H9 (cell line): ENCODE data around the gene MEF2C. TPM values are rescaled to one million over a fixed set of nuclear protein-coding genes. Genes with fewer than 3 reads are reported as not detected.

Experiments used
- DNase-seq: peaks from one replicate; pipeline ENCODE4 v3.0.0-alpha.2; 2017
- H2AFZ ChIP-seq: one replicate; pipeline ENCODE4 v1.6.1; 2013; ENCODE audit warnings: mild to moderate bottlenecking, low read length, control low read depth, moderate library complexity
- H2AK5ac ChIP-seq: 2 replicates; pipeline ENCODE4 v1.6.1; 2013; ENCODE audit warnings: low read length, control low read depth, mixed read lengths; ENCODE audit not compliant: insufficient read length
- H2BK120ac ChIP-seq: one replicate; pipeline ENCODE4 v1.6.1; 2013; ENCODE audit warnings: low read depth, mild to moderate bottlenecking, low read length, control low read depth, inconsistent platforms; ENCODE audit not compliant: poor library complexity, severe bottlenecking
- H2BK12ac ChIP-seq: 2 replicates; pipeline ENCODE4 v1.6.1; 2013; ENCODE audit warnings: low read length, control low read depth, mixed read lengths, low read depth; ENCODE audit not compliant: insufficient read length
- H2BK15ac ChIP-seq: 2 replicates; pipeline ENCODE4 v1.6.1; 2013; ENCODE audit warnings: low read depth, low read length, control low read depth
- H2BK20ac ChIP-seq: one replicate; pipeline ENCODE4 v1.6.1; 2013; ENCODE audit warnings: low read depth, mild to moderate bottlenecking, low read length, control low read depth, inconsistent platforms; ENCODE audit not compliant: poor library complexity, severe bottlenecking
- H2BK5ac ChIP-seq: 2 replicates; pipeline ENCODE4 v1.6.1; 2013; ENCODE audit warnings: low read length, control low read depth, mixed read lengths; ENCODE audit not compliant: insufficient read length
- H3K14ac ChIP-seq: 2 replicates; pipeline ENCODE4 v1.6.1; 2013; ENCODE audit warnings: low read length, control low read depth; ENCODE audit not compliant: insufficient read depth
- H3K18ac ChIP-seq: 2 replicates; pipeline ENCODE4 v1.6.1; 2013; ENCODE audit warnings: low read depth, mild to moderate bottlenecking, mixed read lengths, low read length, control low read depth; ENCODE audit not compliant: insufficient read length
- H3K23ac ChIP-seq: 2 replicates; pipeline ENCODE4 v1.6.1; 2013; ENCODE audit warnings: low read length, control low read depth, mixed read lengths, low read depth; ENCODE audit not compliant: insufficient read length
- H3K23me2 ChIP-seq: 2 replicates; pipeline ENCODE4 v1.6.1; 2013; ENCODE audit warnings: low read depth, mild to moderate bottlenecking, mixed read lengths, low read length, control low read depth; ENCODE audit not compliant: insufficient read length, poor library complexity, severe bottlenecking
- H3K27ac ChIP-seq: 2 replicates; pipeline ENCODE4 v1.5.1; 2013; ENCODE audit warnings: low read length, control low read depth, mixed read lengths, low read depth; ENCODE audit not compliant: insufficient read length
- H3K27me3 ChIP-seq: 2 replicates; pipeline ENCODE4 v1.6.1; 2013; ENCODE audit warnings: low read length, control low read depth, inconsistent platforms; ENCODE audit not compliant: insufficient read depth
- H3K4ac ChIP-seq: 2 replicates; pipeline ENCODE4 v1.6.1; 2013; ENCODE audit warnings: low read depth, mild to moderate bottlenecking, control low read depth, inconsistent platforms, low read length, moderate library complexity
- H3K4me1 ChIP-seq: 2 replicates; pipeline ENCODE4 v1.6.1; 2013; ENCODE audit warnings: low read length, control low read depth, inconsistent platforms; ENCODE audit not compliant: insufficient read depth
- H3K4me2 ChIP-seq: 2 replicates; pipeline ENCODE4 v1.6.1; 2013; ENCODE audit warnings: low read length, control low read depth, mixed read lengths; ENCODE audit not compliant: insufficient read length, insufficient read depth
- H3K56ac ChIP-seq: 2 replicates; pipeline ENCODE4 v1.6.1; 2013; ENCODE audit warnings: low read depth, mild to moderate bottlenecking, mixed read lengths, low read length, control low read depth; ENCODE audit not compliant: insufficient read length
- H3K79me1 ChIP-seq: 2 replicates; pipeline ENCODE4 v1.6.1; 2013; ENCODE audit warnings: low read depth, mild to moderate bottlenecking, moderate library complexity, low read length, control low read depth, inconsistent platforms; ENCODE audit not compliant: insufficient read depth, poor library complexity, severe bottlenecking
- H3K79me2 ChIP-seq: 2 replicates; pipeline ENCODE4 v1.6.1; 2013; ENCODE audit warnings: low read length, control low read depth, inconsistent platforms; ENCODE audit not compliant: insufficient read depth
- H3K9ac ChIP-seq: 2 replicates; pipeline ENCODE4 v1.6.1; 2013; ENCODE audit warnings: low read length, control low read depth, mixed read lengths; ENCODE audit not compliant: insufficient read length; ENCODE audit errors: extremely low read depth
- H3K9me3 ChIP-seq: one replicate; pipeline ENCODE4 v1.6.1; 2013; ENCODE audit warnings: low read depth, low read length, inconsistent platforms; ENCODE audit not compliant: control insufficient read depth
- H3T11ph ChIP-seq: one replicate; pipeline ENCODE4 v1.6.1; 2013; ENCODE audit warnings: mild to moderate bottlenecking, low read length, control low read depth, inconsistent platforms
- H4K20me1 ChIP-seq: one replicate; pipeline ENCODE4 v1.6.1; 2013; ENCODE audit not compliant: control insufficient read depth, insufficient read length, insufficient read depth
- H4K5ac ChIP-seq: 2 replicates; pipeline ENCODE4 v1.6.1; 2013; ENCODE audit warnings: low read depth, mild to moderate bottlenecking, mixed read lengths, low read length, control low read depth; ENCODE audit not compliant: insufficient read length
- H4K8ac ChIP-seq: replicated peaks from 2 replicates; pipeline ENCODE4 v1.6.1; 2013; ENCODE audit warnings: low read length, control low read depth, mixed read lengths, low read depth; ENCODE audit not compliant: insufficient read length
- H4K91ac ChIP-seq: 2 replicates; pipeline ENCODE4 v1.6.1; 2013; ENCODE audit warnings: low read depth, mild to moderate bottlenecking, moderate library complexity, mixed read lengths, low read length, control low read depth; ENCODE audit not compliant: insufficient read length
- H3K27ac Mint-ChIP-seq, 3 experiments: 2 replicates in 2 of 3; 3 replicates in 1 of 3; pipeline ENCODE4 v1.8.0; 2020 to 2021; ENCODE audit warnings: mixed read lengths in 3 of 3, mild to moderate bottlenecking in 1 of 3, moderate library complexity in 1 of 3
- H3K27me3 Mint-ChIP-seq: 2 replicates; pipeline ENCODE4 v1.8.0; 2021; ENCODE audit warnings: low read depth, mild to moderate bottlenecking, moderate library complexity, mixed read lengths
- H3K36me3 Mint-ChIP-seq, 3 experiments: 2 replicates in 2 of 3; 3 replicates in 1 of 3; pipeline ENCODE4 v1.8.0; 2020 to 2021; ENCODE audit warnings: low read depth in 3 of 3, mixed read lengths in 3 of 3; ENCODE audit not compliant: insufficient read depth in 1 of 3
- H3K4me1 Mint-ChIP-seq, 2 experiments: 2 replicates each; pipeline ENCODE4 v1.8.0; 2020; ENCODE audit warnings: mixed read lengths in 2 of 2
- H3K4me3 Mint-ChIP-seq, 2 experiments: 2 replicates in 1 of 2; 3 replicates in 1 of 2; pipeline ENCODE4 v1.8.0; 2020 to 2021; ENCODE audit warnings: mild to moderate bottlenecking in 2 of 2, mixed read lengths in 2 of 2, moderate library complexity in 1 of 2
- H3K9me3 Mint-ChIP-seq, 2 experiments: 2 replicates in 1 of 2; 3 replicates in 1 of 2; pipeline ENCODE4 v1.8.0; 2020; ENCODE audit warnings: mild to moderate bottlenecking in 2 of 2, mixed read lengths in 2 of 2, moderate library complexity in 1 of 2
- CTCF ChIP-seq: fragments of 200-600 bp; sonication (generic); conservative IDR thresholded peaks from 3 replicates; pipeline ENCODE4 v1.8.0; 2021; ENCODE audit warnings: antibody characterized with exemption, mild to moderate bottlenecking
- WGBS: extraction: QIAGEN DNeasy Blood & Tissue Kit; methylation state at CpG from one replicate; pipeline ENCODE4 v1.1.7; 2013; ENCODE audit warnings: missing lambda C conversion rate, low lambda C conversion rate, mixed read lengths; ENCODE audit not compliant: insufficient read length; ENCODE audit errors: extremely low coverage; 5-methylcytosine and 5-hydroxymethylcytosine counted together
- total RNA-seq: library from RNA; stranded (reverse); gene quantifications from 2 replicates; pipeline ENCODE4 v1.2.1, GENCODE V29; 2021

Gene MEF2C
- total RNA-seq, 1 experiment from 2014 or later = 0.11 TPM

- no CpG with 5 or more reads among the region's 14 CpGs for WGBS
- Histone ChIP-seq H3K27ac (no peak overlapping the region), H2BK5ac (no peak overlapping the region), H2BK15ac (no peak overlapping the region), H2BK120ac (no peak overlapping the region), H3K27me3 (peaks cover 79% of the 10 kb centered on the region), H4K8ac (no peak overlapping the region), H4K20me1 (no peaks in the 10 kb centered on the region), H3K79me1 (no peaks in the 10 kb centered on the region), H2BK12ac (no peak overlapping the region), H2AFZ (no peak overlapping the region), H3K4me2 (peak overlapping the region; percentile 58), H3K18ac (no peak overlapping the region), H3K23ac (no peak overlapping the region), H3K56ac (no peak overlapping the region), H3T11ph (no peak overlapping the region), H3K14ac (no peak overlapping the region), H3K9me3 (no peaks in the 10 kb centered on the region), H3K23me2 (peaks cover 26% of the 10 kb centered on the region), H3K4ac (no peak overlapping the region), H3K9ac (no peak overlapping the region), H3K79me2 (no peaks in the 10 kb centered on the region), H2AK5ac (no peak overlapping the region), H2BK20ac (no peak overlapping the region), H3K4me1 (0 out of 2 replicates have a peak, but pooled peaks cover 2% of the 10 kb centered on the region), H4K91ac (no peak overlapping the region), H4K5ac (no peak overlapping the region)
- H3K27ac Mint-ChIP-seq = no peak overlapping the region
- no peak for DNase-seq
- H3K27me3 Mint-ChIP-seq = peaks cover 98% of the 10 kb centered on the region
- no peaks in the 10 kb centered on the region for H3K36me3 Mint-ChIP-seq
- H3K4me1 Mint-ChIP-seq = peaks cover 41 to 62% of the 10 kb centered on the region in 2 experiments
- H3K9me3 Mint-ChIP-seq = peaks cover 2 to 3% of the 10 kb centered on the region in 2 experiments; a peak in 2 of 5 replicates
- TF ChIP-seq CTCF = no peak
- H3K4me3 Mint-ChIP-seq = peak overlapping the region; percentile 16 to 45; a peak in 3 of 5 replicates
These were observed 203.3 kb downstream of the MEF2C start for GRCh38 chr5:88679638-88680037.
